RWPE2 (cell line): ENCODE results near the gene PHYKPL.

Experiments used
- ATAC-seq: fragments of 200-7000 bp; cut with Tn5 transposase; 3 replicates; pipeline ENCODE4 v1.9.1; 2021; ENCODE audit warnings: low read depth
- DNase-seq: peaks from one replicate; pipeline ENCODE4 v3.0.0-alpha.2; 2020; ENCODE audit warnings: low spot score
- H3K27ac ChIP-seq: fragments of 450-650 bp; 2 replicates; pipeline ENCODE4 v1.5.1; 2017; ENCODE audit warnings: mild to moderate bottlenecking; ENCODE audit not compliant: poor library complexity, severe bottlenecking
- H3K27me3 ChIP-seq: fragments of 250-450 bp; sonication (Bioruptor Pico); 2 replicates; pipeline ENCODE4 v1.5.1; 2021; ENCODE audit warnings: mild to moderate bottlenecking, moderate library complexity; ENCODE audit not compliant: insufficient read depth, poor library complexity, severe bottlenecking
- H3K36me3 ChIP-seq: fragments of 250-450 bp; sonication (Bioruptor Pico); 2 replicates; pipeline ENCODE4 v1.5.1; 2020; ENCODE audit warnings: low read depth, mild to moderate bottlenecking, moderate library complexity
- H3K4me1 ChIP-seq: fragments of 250-450 bp; sonication (Bioruptor Pico); 2 replicates; pipeline ENCODE4 v1.5.1; 2021; ENCODE audit warnings: mild to moderate bottlenecking, moderate library complexity; ENCODE audit not compliant: insufficient read depth, poor library complexity, severe bottlenecking
- H3K4me3 ChIP-seq: fragments of 250-450 bp; sonication (Bioruptor Pico); 2 replicates; pipeline ENCODE4 v1.5.1; 2021; ENCODE audit warnings: mild to moderate bottlenecking, moderate library complexity; ENCODE audit not compliant: severe bottlenecking
- H3K9me3 ChIP-seq: fragments of 250-450 bp; sonication (Bioruptor Pico); 2 replicates; pipeline ENCODE4 v1.5.1; 2021; ENCODE audit warnings: mild to moderate bottlenecking, moderate library complexity; ENCODE audit not compliant: severe bottlenecking
- CTCF ChIP-seq: fragments of 450-650 bp; IDR thresholded peaks from one replicate; pipeline ENCODE4 v1.5.1; 2017; ENCODE audit warnings: mild to moderate bottlenecking, moderate library complexity; ENCODE audit not compliant: poor library complexity, severe bottlenecking

PHYKPL gene

GRCh38 chr5:178222292-178222691, 10.3 kb downstream of the PHYKPL start:
- Histone ChIP-seq H3K27me3 (no peaks in the 10 kb centered on the region), H3K4me3 (no peak overlapping the region)
- no peak for DNase-seq

GRCh38 chr5:178221853-178222252, 10.7 kb downstream of the PHYKPL start:
- ATAC-seq (0 out of 3 replicates have a peak, but pooled peaks have one; percentile 2), DNase-seq (no peak)
- no peak for TF ChIP-seq CTCF
- H3K27ac ChIP-seq = no peak overlapping the region
- H3K27me3 ChIP-seq = no peaks in the 10 kb centered on the region
- H3K4me1 ChIP-seq = no peaks in the 10 kb centered on the region
- no peaks in the 10 kb centered on the region for H3K9me3 ChIP-seq
- no peak overlapping the region for H3K4me3 ChIP-seq
- peaks cover 55% of the 10 kb centered on the region for H3K36me3 ChIP-seq

More at GRCh38 chr5:178222292-178222691, 10.3 kb downstream of the PHYKPL start:
- ATAC-seq = no peak
- Histone ChIP-seq H3K27ac (no peak overlapping the region), H3K9me3 (no peaks in the 10 kb centered on the region), H3K36me3 (peaks cover 55% of the 10 kb centered on the region), H3K4me1 (no peaks in the 10 kb centered on the region)
- TF ChIP-seq CTCF = no peak

GRCh38 chr5:178221282-178221681, 11.3 kb downstream of the PHYKPL start:
- Histone ChIP-seq H3K9me3 (no peaks in the 10 kb centered on the region), H3K4me3 (no peak overlapping the region), H3K4me1 (no peaks in the 10 kb centered on the region), H3K27me3 (no peaks in the 10 kb centered on the region), H3K36me3 (peaks cover 55% of the 10 kb centered on the region), H3K27ac (no peak overlapping the region)
- DNase-seq (no peak), ATAC-seq (0 out of 3 replicates have a peak, but pooled peaks have one; percentile 6)
- no peak for TF ChIP-seq CTCF

GRCh38 chr5:178218827-178219226, 13.8 kb downstream of the PHYKPL start:
- Histone ChIP-seq H3K4me3 (no peak overlapping the region), H3K36me3 (peaks cover 71% of the 10 kb centered on the region), H3K4me1 (no peaks in the 10 kb centered on the region), H3K27ac (no peak overlapping the region), H3K27me3 (no peaks in the 10 kb centered on the region), H3K9me3 (no peaks in the 10 kb centered on the region)
- DNase-seq (no peak), ATAC-seq (no peak)
- no peak for TF ChIP-seq CTCF

GRCh38 chr5:178218237-178218776, 14.3 kb downstream of the PHYKPL start:
- Histone ChIP-seq H3K9me3 (no peaks in the 10 kb centered on the region), H3K27ac (no peak overlapping the region), H3K4me3 (no peak overlapping the region), H3K27me3 (no peaks in the 10 kb centered on the region), H3K4me1 (no peaks in the 10 kb centered on the region), H3K36me3 (peaks cover 76% of the 10 kb centered on the region)
- no peak for ATAC-seq
- no peak for TF ChIP-seq CTCF
- DNase-seq = no peak
